Measurements from ENCODE around the gene SCLY. TPM values are rescaled to one million over a fixed set of nuclear protein-coding genes. Genes with fewer than 3 reads are reported as not detected.

Gene SCLY
- total RNA-seq, 4 donors from 2014 or later: 5.5 to 14.5 (median 9.6) TPM

DNA sequence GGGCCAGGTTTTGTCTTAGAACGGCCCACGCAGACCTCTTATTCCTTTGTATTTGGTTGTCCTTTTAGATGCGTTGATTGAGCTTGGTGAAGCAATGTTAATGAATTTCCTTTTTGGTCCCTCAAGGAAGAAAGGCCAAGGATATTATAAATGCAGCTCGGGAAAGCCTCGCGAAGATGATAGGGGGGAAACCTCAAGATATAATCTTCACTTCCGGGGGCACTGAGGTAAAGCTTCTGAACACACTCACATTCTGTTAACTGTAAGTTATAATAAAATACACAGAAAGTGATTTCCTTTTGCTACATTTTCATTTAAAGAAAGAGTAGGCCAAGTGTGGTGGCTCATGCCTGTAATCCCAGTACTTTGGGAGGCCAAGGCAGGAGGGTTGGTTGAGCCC, 7.1 kb downstream of the SCLY start:
- Histone ChIP-seq H3K36me3 (peaks cover 47% of the 10 kb centered on the region), H3K27me3 (no peaks in the 10 kb centered on the region)
- 90% methylated on average over 7 of the region's 7 CpGs for whole genome bisulfite sequencing

DNA sequence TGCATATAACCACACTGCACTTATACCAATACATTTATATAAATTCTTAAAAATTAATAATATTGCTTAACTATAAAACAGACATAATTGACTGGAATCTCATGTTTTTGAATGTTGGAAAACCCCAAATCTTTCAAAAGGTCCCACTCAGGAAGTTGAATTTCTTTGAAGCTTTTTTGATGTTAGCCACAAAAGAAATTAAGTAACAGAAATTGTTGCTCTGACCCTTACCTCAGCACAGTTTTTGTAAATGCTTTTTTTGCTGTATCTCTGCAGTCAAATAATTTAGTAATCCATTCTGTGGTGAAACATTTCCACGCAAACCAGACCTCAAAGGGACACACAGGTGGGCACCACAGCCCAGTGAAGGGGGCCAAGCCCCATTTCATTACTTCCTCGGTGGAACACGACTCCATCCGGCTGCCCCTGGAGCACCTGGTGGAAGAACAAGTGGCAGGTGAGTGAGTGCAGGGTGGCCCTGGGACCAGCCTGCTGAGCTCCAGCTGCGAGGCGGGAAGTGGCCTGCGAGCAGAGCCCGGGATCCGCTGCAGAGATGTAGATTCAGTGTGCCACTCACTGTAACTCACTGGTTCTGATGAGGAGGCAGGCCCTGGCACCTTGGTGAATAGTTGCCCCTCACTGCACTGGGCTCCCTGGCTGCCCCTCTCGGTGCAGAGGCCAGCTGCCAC, 8.4 kb downstream of the SCLY start:
- Histone ChIP-seq H3K36me3 (peaks cover 48% of the 10 kb centered on the region), H3K4me1 (no peaks in the 10 kb centered on the region), H3K9me3 (no peaks in the 10 kb centered on the region), H3K4me3 (no peak overlapping the region), H3K27me3 (no peaks in the 10 kb centered on the region), H3K27ac (no peak overlapping the region)
- TF ChIP-seq POLR2A (IDR thresholded peaks at IDR 0.05) (no peak), EP300 (IDR thresholded peaks at IDR 0.05) (no peak), POLR2AphosphoS5 (IDR thresholded peaks at IDR 0.05) (no peak)
- TF ChIP-seq, protein P1, sequence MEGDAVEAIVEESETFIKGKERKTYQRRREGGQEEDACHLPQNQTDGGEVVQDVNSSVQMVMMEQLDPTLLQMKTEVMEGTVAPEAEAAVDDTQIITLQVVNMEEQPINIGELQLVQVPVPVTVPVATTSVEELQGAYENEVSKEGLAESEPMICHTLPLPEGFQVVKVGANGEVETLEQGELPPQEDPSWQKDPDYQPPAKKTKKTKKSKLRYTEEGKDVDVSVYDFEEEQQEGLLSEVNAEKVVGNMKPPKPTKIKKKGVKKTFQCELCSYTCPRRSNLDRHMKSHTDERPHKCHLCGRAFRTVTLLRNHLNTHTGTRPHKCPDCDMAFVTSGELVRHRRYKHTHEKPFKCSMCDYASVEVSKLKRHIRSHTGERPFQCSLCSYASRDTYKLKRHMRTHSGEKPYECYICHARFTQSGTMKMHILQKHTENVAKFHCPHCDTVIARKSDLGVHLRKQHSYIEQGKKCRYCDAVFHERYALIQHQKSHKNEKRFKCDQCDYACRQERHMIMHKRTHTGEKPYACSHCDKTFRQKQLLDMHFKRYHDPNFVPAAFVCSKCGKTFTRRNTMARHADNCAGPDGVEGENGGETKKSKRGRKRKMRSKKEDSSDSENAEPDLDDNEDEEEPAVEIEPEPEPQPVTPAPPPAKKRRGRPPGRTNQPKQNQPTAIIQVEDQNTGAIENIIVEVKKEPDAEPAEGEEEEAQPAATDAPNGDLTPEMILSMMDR (IDR thresholded peaks at IDR 0.05): no peak
- DNase-seq (ENCODE audit: low spot score in 2 of 2): no peak
- 93% methylated on average over 8 of the region's 10 CpGs for WGBS

More for the DNA sequence above, 7.1 kb downstream of the SCLY start:
- no peak overlapping the region for H3K4me3 ChIP-seq
- H3K27ac ChIP-seq: no peak overlapping the region
- no peak for DNase-seq (ENCODE audit: low spot score in 2 of 2)
- H3K9me3 ChIP-seq: no peaks in the 10 kb centered on the region
- H3K4me1 ChIP-seq: no peaks in the 10 kb centered on the region
- TF ChIP-seq, protein P1 (IDR thresholded peaks at IDR 0.05): no peak
- TF ChIP-seq EP300 (IDR thresholded peaks at IDR 0.05): no peak

DNA sequence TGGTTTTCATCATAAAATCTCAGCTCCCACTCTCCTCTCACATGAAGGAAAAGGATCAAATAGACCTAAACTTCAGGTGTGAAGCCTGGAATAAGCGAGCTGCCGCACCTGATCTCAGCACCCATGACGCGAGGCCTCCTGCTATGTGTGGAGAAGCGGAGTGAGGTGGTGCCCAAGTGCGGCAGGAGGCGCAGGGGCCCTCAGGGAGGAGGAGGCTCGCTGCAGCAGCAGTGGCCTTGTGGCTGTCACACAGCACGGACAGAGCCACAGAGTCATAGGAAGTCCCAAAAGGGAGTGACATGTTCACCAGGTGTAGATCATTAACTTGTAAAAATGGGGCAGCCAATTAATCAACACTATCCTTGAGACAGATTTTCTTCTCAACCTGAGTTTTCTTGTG, 9.1 kb downstream of the SCLY start:
- no peak overlapping the region for H3K4me3 ChIP-seq
- no peaks in the 10 kb centered on the region for H3K9me3 ChIP-seq
- peaks cover 48% of the 10 kb centered on the region for H3K36me3 ChIP-seq
- H3K27me3 ChIP-seq: no peaks in the 10 kb centered on the region
- WGBS: 82% methylated on average over 9 of the region's 9 CpGs
- TF ChIP-seq POLR2A (IDR thresholded peaks at IDR 0.05) (no peak), POLR2AphosphoS5 (IDR thresholded peaks at IDR 0.05) (no peak), EP300 (IDR thresholded peaks at IDR 0.05) (no peak)
- TF ChIP-seq, protein P1 (IDR thresholded peaks at IDR 0.05): no peak
- no peak overlapping the region for H3K27ac ChIP-seq
- DNase-seq (ENCODE audit: low spot score in 2 of 2): no peak
- no peaks in the 10 kb centered on the region for H3K4me1 ChIP-seq

DNA sequence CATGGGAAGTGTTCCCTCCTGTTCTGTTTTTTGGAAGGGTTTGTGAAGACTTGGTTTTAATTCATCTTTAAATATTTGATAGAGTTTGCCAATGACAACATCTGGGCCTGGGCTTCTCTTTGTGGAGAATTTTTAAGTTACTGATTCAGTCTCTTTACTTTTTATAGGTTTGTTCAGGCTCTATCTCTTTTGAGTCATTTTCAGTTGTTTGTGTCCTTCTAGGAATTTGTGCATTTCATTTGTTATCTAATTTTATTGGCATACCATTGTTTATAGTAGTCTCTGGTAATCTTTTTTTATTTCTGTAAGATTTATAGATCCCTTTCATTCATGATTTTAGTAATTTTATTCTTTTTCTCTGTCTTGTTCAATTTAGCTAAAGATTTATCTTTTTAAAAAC, 14.6 kb downstream of the SCLY start:
- TF ChIP-seq EP300 (IDR thresholded peaks at IDR 0.05) (no peak), POLR2A (IDR thresholded peaks at IDR 0.05) (no peak), POLR2AphosphoS5 (IDR thresholded peaks at IDR 0.05) (no peak)
- TF ChIP-seq, protein P1 (IDR thresholded peaks at IDR 0.05): no peak
- Histone ChIP-seq H3K27ac (no peak overlapping the region), H3K4me3 (no peak overlapping the region), H3K36me3 (peaks cover 21% of the 10 kb centered on the region), H3K27me3 (no peaks in the 10 kb centered on the region), H3K4me1 (no peaks in the 10 kb centered on the region), H3K9me3 (no peaks in the 10 kb centered on the region)
- no peak for DNase-seq (ENCODE audit: low spot score in 2 of 2)

DNA sequence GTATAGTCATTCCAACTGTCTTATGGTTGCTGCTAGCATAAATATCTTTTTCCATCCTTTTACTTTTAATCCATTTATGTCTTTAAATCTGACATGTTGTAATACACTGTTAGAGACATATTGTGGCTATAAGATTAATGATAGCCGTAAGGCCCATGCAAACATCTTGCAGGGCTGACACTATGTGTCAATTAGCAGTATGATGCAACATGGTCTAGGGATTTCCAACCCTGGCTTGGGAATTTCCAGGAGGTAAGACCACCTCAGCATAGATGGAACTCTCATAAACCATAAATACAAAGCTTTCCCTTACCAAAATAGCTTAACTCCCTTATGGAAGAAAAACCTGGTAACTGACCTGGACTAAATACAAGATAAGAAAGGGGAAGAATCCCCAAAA, 16.5 kb downstream of the SCLY start:
- WGBS: 100% methylated on average over 1 of the region's 1 CpG
- H3K27me3 ChIP-seq: no peaks in the 10 kb centered on the region
- no peak for DNase-seq (ENCODE audit: low spot score in 2 of 2)
- no peaks in the 10 kb centered on the region for H3K4me1 ChIP-seq
- H3K4me3 ChIP-seq: no peak overlapping the region
- H3K27ac ChIP-seq: no peak overlapping the region
- H3K9me3 ChIP-seq: no peaks in the 10 kb centered on the region
- H3K36me3 ChIP-seq: peaks cover 31% of the 10 kb centered on the region
- TF ChIP-seq POLR2AphosphoS5 (IDR thresholded peaks at IDR 0.05): no peak

DNA sequence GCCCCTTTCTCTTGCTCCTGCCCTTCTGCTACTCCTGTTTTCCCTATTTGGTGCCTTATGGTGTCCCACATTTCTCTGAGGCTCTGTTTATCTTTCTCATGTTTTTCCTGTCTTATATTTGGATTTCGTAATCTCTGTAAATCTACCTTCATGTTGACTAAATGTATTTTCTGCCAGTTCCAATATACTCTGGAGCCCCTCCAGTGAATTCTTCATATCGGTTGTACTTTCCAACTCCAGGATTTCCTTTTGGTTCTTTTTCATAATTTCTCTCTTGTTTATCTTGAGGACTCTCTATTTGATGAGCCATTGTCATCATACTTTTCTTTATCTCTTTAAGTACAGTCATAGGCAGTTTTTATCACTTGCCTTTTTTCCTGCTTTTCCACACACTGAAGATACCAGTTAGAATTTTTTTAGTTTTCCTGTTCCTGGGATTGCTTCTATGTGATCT, 19.1 kb downstream of the SCLY start:
- H3K36me3 ChIP-seq: peaks cover 41% of the 10 kb centered on the region
- 91% methylated on average over 2 of the region's 2 CpGs for WGBS
- DNase-seq (ENCODE audit: low spot score in 2 of 2): no peak
- H3K4me1 ChIP-seq: no peaks in the 10 kb centered on the region
- TF ChIP-seq POLR2A (IDR thresholded peaks at IDR 0.05): no peak
- TF ChIP-seq, protein P1 (IDR thresholded peaks at IDR 0.05): no peak
- TF ChIP-seq POLR2AphosphoS5 (IDR thresholded peaks at IDR 0.05): no peak
- H3K4me3 ChIP-seq: no peak overlapping the region
- no peak overlapping the region for H3K27ac ChIP-seq
- H3K9me3 ChIP-seq: no peaks in the 10 kb centered on the region
- no peaks in the 10 kb centered on the region for H3K27me3 ChIP-seq

Measured in suprapubic skin (tissue), 4 donors.